Measurements from ENCODE around the gene ELFN1. TPM values are rescaled to one million over a fixed set of nuclear protein-coding genes. Genes with fewer than 3 reads are reported as not detected.

ELFN1 gene
- total RNA-seq, 1 donor from 2014 or later, result 0.65 TPM

DNA sequence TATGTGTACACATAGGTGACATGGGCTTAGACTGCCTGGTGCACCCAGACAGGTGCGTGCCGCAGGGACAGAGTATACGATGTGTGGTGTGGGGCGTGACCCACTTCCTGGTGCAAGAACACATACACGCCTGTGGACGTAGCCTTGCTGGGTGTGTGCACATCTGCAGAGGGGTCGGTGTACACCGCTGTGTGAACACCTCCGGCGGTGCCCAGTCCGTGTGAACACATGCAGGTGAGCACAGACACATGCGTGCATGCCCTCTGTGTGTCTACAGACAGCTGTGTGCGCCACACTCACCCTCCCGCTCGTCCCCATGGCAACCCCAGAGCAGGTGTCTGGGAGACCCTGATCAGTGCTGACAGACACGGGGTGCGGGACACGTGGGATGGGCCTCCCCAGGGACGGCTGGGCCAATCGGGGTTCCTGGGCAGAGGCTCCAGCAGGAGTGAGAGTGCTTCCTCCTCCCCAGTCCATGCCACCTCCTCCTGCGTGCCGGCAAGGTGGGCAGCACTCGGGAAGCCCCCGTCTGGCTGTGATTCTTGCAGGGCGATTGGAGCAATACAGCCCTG is 23.4 kb downstream of the ELFN1 start:
- no peaks in the 10 kb centered on the region for H3K4me1 Mint-ChIP-seq (ENCODE audit: low read depth)
- no peak overlapping the region for H3K4me3 Mint-ChIP-seq (ENCODE audit: unreplicated experiment)
- peaks cover 3% of the 10 kb centered on the region for H3K9me3 Mint-ChIP-seq (ENCODE audit: low read depth)

DNA sequence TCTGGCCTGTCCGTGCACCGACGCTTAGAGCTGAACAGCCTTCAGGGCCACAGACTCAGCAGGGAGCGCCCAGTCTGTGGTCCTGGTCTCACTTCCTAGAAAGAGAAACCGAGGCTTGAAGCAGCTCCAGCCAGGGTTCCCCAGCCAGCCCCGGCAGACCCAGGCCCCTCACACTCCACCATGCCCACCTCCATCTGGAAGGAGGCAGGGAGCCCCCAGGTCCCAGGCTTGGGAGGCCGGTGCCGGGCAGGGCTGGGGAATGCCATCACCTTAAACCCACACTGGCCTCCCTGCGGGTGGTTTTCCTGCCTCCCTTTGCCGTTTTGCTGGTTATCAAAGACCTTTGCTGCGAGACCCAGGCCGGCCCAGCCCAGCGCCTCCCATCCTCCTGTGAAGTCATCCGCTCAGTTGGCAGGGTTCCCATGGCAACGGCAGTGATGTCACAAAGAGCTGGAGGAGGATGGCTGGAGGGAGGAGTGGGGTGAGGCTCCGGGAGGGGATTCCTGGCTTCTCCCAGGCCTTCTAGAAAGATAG is 24.0 kb downstream of the ELFN1 start:
- no peaks in the 10 kb centered on the region for H3K4me1 Mint-ChIP-seq (ENCODE audit: low read depth)

More for the DNA sequence above, 23.4 kb downstream of the ELFN1 start:
- peak; percentile 91 for DNase-seq (ENCODE audit: low spot score)
- H3K36me3 Mint-ChIP-seq (ENCODE audit: low read depth), result no peaks in the 10 kb centered on the region
- H3K27ac Mint-ChIP-seq (ENCODE audit: unreplicated experiment), result no peak overlapping the region
- peaks cover 25% of the 10 kb centered on the region for H3K27me3 Mint-ChIP-seq (ENCODE audit: low read depth)
- TF ChIP-seq, protein P1, sequence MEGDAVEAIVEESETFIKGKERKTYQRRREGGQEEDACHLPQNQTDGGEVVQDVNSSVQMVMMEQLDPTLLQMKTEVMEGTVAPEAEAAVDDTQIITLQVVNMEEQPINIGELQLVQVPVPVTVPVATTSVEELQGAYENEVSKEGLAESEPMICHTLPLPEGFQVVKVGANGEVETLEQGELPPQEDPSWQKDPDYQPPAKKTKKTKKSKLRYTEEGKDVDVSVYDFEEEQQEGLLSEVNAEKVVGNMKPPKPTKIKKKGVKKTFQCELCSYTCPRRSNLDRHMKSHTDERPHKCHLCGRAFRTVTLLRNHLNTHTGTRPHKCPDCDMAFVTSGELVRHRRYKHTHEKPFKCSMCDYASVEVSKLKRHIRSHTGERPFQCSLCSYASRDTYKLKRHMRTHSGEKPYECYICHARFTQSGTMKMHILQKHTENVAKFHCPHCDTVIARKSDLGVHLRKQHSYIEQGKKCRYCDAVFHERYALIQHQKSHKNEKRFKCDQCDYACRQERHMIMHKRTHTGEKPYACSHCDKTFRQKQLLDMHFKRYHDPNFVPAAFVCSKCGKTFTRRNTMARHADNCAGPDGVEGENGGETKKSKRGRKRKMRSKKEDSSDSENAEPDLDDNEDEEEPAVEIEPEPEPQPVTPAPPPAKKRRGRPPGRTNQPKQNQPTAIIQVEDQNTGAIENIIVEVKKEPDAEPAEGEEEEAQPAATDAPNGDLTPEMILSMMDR (IDR thresholded peaks at IDR 0.05), result no peak

DNA sequence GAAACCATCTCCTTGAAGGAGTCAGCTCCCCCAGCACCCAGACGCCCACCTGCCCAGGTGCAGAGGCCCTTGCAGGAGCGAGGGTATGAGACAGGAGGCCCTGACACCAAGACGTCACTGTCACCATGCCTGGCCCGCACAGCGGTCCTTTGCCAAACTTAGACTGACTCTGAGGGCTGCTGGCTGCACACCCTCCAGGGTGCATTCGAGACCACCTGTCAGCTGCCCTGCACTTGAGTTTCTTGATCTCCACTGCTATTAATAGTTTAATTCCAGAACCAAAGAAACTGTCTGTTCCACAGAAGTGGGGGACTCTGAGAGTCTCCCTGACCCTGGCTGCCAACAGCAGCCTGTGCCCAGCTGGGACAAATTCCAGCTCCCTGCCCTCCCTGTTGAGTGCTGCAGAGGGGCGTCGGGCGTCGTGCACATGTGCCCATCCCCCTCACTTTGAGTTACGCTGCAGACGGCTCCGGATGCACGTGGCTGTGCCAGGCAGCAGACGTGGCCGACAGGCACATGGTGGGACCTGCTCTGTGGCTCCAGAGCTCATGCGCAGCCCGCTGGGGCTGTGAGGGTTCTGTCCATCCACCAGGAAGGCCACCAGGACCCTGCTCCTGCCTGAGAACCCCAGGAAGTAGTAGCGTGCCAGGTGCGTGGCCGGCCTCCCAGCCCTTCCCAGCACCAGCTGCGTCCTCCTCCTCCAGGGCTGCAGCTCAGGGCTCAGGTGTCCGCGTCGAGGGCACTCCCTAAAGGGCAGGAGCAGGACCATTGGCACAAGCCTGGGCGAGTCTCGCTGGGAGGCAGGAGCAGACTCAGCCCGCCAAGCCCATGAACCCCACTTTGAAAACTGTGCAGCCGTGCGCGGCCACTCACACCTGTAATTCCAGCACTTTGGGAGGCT is 24.8 kb downstream of the ELFN1 start:
- Mint-ChIP-seq H3K9me3 (ENCODE audit: low read depth) (no peaks in the 10 kb centered on the region), H3K27ac (ENCODE audit: unreplicated experiment) (no peak overlapping the region), H3K4me1 (ENCODE audit: low read depth) (no peaks in the 10 kb centered on the region), H3K27me3 (ENCODE audit: low read depth) (peaks cover 30% of the 10 kb centered on the region), H3K4me3 (ENCODE audit: unreplicated experiment) (no peak overlapping the region), H3K36me3 (ENCODE audit: low read depth) (no peaks in the 10 kb centered on the region)
- TF ChIP-seq, protein P1 (IDR thresholded peaks at IDR 0.05), result no peak
- DNase-seq (ENCODE audit: low spot score), result peak; percentile 88

More for the DNA sequence above, 24.0 kb downstream of the ELFN1 start:
- H3K36me3 Mint-ChIP-seq (ENCODE audit: low read depth), result no peaks in the 10 kb centered on the region
- H3K9me3 Mint-ChIP-seq (ENCODE audit: low read depth), result no peaks in the 10 kb centered on the region
- H3K4me3 Mint-ChIP-seq (ENCODE audit: unreplicated experiment), result no peak overlapping the region
- peaks cover 30% of the 10 kb centered on the region for H3K27me3 Mint-ChIP-seq (ENCODE audit: low read depth)
- peak; percentile 76 for DNase-seq (ENCODE audit: low spot score)
- TF ChIP-seq, protein P1 (IDR thresholded peaks at IDR 0.05), result no peak
- H3K27ac Mint-ChIP-seq (ENCODE audit: unreplicated experiment), result no peak overlapping the region

DNA sequence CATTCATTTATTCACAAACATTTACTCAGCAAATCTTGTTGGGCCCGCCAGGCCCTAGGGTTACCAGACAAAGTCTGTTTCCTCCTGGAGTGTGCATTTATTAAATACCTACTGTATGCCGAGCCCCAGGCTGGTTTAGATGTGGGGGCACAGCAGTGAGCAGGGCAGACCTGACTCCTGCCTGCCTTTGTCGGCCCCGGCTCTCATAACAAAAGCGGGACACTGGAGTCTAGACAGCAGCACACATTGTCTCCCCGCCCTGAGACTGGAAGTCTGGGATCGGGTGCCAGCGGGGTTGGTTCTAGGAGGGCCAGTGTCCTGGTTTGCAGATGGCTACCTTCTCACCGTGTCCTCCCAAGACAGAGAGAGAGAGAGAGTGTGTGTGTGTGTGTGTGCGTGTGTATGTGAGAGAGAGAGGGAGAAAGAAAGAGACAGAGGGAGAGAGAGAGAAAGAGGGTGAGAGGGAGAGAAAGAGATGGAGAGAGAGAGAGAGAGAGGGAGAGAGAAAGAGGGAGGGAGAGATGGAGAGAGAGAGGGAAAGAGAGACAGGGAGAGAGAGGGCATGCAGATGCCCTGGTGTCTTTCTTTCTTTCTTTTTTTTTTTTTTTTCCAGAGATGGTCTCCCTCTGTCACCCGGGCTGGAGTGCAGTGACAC is 25.9 kb downstream of the ELFN1 start:
- H3K36me3 Mint-ChIP-seq (ENCODE audit: low read depth), result no peaks in the 10 kb centered on the region
- TF ChIP-seq, protein P1 (IDR thresholded peaks at IDR 0.05), result no peak
- H3K27me3 Mint-ChIP-seq (ENCODE audit: low read depth), result peaks cover 32% of the 10 kb centered on the region
- H3K27ac Mint-ChIP-seq (ENCODE audit: unreplicated experiment), result no peak overlapping the region
- no peaks in the 10 kb centered on the region for H3K4me1 Mint-ChIP-seq (ENCODE audit: low read depth)
- H3K4me3 Mint-ChIP-seq (ENCODE audit: unreplicated experiment), result no peak overlapping the region
- no peaks in the 10 kb centered on the region for H3K9me3 Mint-ChIP-seq (ENCODE audit: low read depth)
- DNase-seq (ENCODE audit: low spot score), result peak; percentile 64
